Epithelial cell of prostate (primary cell): ENCODE data around the gene SLIT2.
A peak's percentile ranks its signal among the peaks of the same experiment; 100 is the strongest.

Experiments
- DNase-seq: peaks from one replicate; pipeline ENCODE4 v3.0.0-alpha.2; 2011; ENCODE audit warnings: low read depth, low spot score
- H3K27ac ChIP-seq: fragments of 450-650 bp; 2 replicates; pipeline ENCODE4 v1.5.1; 2017; ENCODE audit warnings: mild to moderate bottlenecking

The SLIT2 gene

GRCh38 chr4:20251796-20252655 is at the start of gene SLIT2:
Gene SLIT2 (plus strand): TSS chr4:20251905. CDS start chr4:20253816, 1,911 bp downstream.
- no peak for DNase-seq
- H3K27ac ChIP-seq = no peak within 1 kb of the TSS

GRCh38 chr4:20203508-20203907 is 48.2 kb upstream of the SLIT2 start:
- H3K27ac ChIP-seq = no peak overlapping the region
- no peak for DNase-seq

GRCh38 chr4:20217521-20217920 is 34.2 kb upstream of the SLIT2 start:
- H3K27ac ChIP-seq = peak overlapping the region; percentile 35
- no peak for DNase-seq

- peak overlapping the region; percentile 35 for H3K27ac ChIP-seq
- DNase-seq = no peak
Observed at GRCh38 chr4:20217951-20218350, 33.8 kb upstream of the SLIT2 start.

GRCh38 chr4:20219521-20219920 is 32.2 kb upstream of the SLIT2 start:
- no peak for DNase-seq
- no peak overlapping the region for H3K27ac ChIP-seq

GRCh38 chr4:20237894-20238537 is 13.7 kb upstream of the SLIT2 start:
- H3K27ac ChIP-seq = peak overlapping the region; percentile 15
- no peak for DNase-seq

- H3K27ac ChIP-seq = no peak overlapping the region
- DNase-seq = no peak
Observed at GRCh38 chr4:20248155-20248558, 3.5 kb upstream of the SLIT2 start.

GRCh38 chr4:20249333-20249732 is 2.4 kb upstream of the SLIT2 start:
- DNase-seq = no peak
- H3K27ac ChIP-seq = no peak overlapping the region

- DNase-seq = no peak
- no peak overlapping the region for H3K27ac ChIP-seq
Observed at GRCh38 chr4:20251031-20251795, 492 bp upstream of the SLIT2 start.

- no peak for DNase-seq
- H3K27ac ChIP-seq = no peak overlapping the region
Observed at GRCh38 chr4:20252656-20253282, 1.1 kb downstream of the SLIT2 start.

GRCh38 chr4:20253283-20253734 is 1.6 kb downstream of the SLIT2 start:
- no peak for DNase-seq
- H3K27ac ChIP-seq = no peak overlapping the region

- no peak overlapping the region for H3K27ac ChIP-seq
- no peak for DNase-seq
Observed at GRCh38 chr4:20253735-20254409, 2.2 kb downstream of the SLIT2 start.

- no peak for DNase-seq
- H3K27ac ChIP-seq = no peak overlapping the region
Observed at GRCh38 chr4:20254511-20255250, 3.0 kb downstream of the SLIT2 start.

- H3K27ac ChIP-seq = no peak overlapping the region
- no peak for DNase-seq
Observed at GRCh38 chr4:20255251-20255586, 3.5 kb downstream of the SLIT2 start.

- no peak for DNase-seq
- no peak overlapping the region for H3K27ac ChIP-seq
Observed at GRCh38 chr4:20255823-20256222, 4.1 kb downstream of the SLIT2 start.

- H3K27ac ChIP-seq = no peak overlapping the region
- no peak for DNase-seq
Observed at GRCh38 chr4:20256381-20256881, 4.7 kb downstream of the SLIT2 start.

GRCh38 chr4:20259707-20260106 is 8.0 kb downstream of the SLIT2 start:
- DNase-seq = no peak
- H3K27ac ChIP-seq = no peak overlapping the region

- DNase-seq = no peak
- no peak overlapping the region for H3K27ac ChIP-seq
Observed at GRCh38 chr4:20260821-20261220, 9.1 kb downstream of the SLIT2 start.

- H3K27ac ChIP-seq = no peak overlapping the region
- DNase-seq = no peak
Observed at GRCh38 chr4:20262221-20262620, 10.5 kb downstream of the SLIT2 start.
